GM18867 (cell line): Measurements from ENCODE around the gene AMELX.

Source experiments
- ATAC-seq: cut with Tn5 transposase; IDR thresholded peaks from one replicate; pipeline ENCODE4 v1.9.1; 2021; ENCODE audit warnings: mild to moderate bottlenecking, moderate library complexity; ENCODE audit not compliant: unreplicated experiment

Gene AMELX

GRCh38 chrX:11293113-11293512 is at the start of gene AMELX:
AMELX (plus strand) TSS chrX:11293413; CDS start chrX:11294789, 1,376 bp downstream.
- ATAC-seq = no peak

GRCh38 chrX:11244636-11245035 is 48.6 kb upstream of the AMELX start:
- no peak for ATAC-seq

GRCh38 chrX:11254417-11255109 is 38.6 kb upstream of the AMELX start:
- no peak for ATAC-seq

DNA sequence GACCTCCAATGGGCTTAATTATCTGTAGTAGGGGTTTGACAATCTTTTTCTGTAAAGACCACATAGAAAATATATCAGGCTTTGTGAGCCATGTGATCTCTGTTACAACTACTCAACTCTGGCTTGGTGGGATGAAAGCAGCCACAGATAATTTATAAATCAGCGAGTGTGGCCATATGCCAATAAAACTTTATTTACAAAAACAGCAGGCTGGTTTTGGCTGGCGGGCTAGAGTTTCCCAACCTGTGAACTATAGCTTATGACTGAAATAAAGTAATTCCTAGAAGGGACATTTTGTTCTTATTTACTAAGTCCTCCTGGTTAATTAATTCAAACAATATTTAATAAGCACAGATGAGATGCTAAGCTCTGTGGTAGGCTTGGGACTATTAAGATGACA is 35.9 kb upstream of the AMELX start:
- ATAC-seq = no peak

- no peak for ATAC-seq
These were observed 35.5 kb upstream of the AMELX start for GRCh38 chrX:11257711-11258110.

- no peak for ATAC-seq
These were observed 33.8 kb upstream of the AMELX start for GRCh38 chrX:11259437-11259836.

DNA sequence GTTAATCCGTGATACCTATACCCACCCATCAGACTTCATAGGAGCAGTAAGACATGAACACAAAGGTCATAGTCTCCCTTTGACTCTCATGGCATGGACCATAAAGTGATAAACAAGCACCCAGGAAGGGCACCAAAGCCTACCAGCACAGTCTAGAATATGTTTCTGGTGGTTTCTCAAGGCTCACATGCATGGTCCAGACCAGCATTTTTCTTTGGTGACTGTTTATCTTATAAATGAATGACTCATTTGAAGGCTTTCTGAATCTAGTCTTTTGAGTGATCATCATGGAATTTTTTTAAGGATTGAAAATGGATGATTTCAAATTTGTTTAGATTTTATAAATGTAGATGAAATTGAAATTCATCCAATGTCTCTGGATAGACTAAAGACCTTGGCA is 32.0 kb upstream of the AMELX start:
- ATAC-seq = no peak

GRCh38 chrX:11264925-11265324 is 28.3 kb upstream of the AMELX start:
- no peak for ATAC-seq

DNA sequence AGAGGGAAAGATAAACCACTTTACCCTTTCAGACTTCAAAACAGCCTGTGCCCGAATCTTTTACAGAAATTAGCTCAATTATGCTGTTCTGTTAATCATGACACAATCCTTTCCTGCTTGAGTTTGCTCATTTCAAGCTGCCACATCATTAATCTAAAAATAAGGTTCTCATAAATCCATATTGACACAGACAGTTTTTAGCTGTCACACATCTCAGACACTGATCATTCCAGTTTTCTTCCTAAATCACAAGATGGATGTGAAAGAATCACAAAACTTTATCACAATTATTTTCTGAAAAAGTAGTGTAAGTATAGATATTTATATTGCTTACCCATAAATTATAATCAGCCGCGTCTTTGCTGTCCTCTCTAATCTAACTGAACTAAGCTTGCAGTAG is 27.9 kb upstream of the AMELX start:
- ATAC-seq = no peak

- ATAC-seq = no peak
These were observed 26.6 kb upstream of the AMELX start for GRCh38 chrX:11266573-11267003.

GRCh38 chrX:11267425-11267824 is 25.8 kb upstream of the AMELX start:
- ATAC-seq = no peak

DNA sequence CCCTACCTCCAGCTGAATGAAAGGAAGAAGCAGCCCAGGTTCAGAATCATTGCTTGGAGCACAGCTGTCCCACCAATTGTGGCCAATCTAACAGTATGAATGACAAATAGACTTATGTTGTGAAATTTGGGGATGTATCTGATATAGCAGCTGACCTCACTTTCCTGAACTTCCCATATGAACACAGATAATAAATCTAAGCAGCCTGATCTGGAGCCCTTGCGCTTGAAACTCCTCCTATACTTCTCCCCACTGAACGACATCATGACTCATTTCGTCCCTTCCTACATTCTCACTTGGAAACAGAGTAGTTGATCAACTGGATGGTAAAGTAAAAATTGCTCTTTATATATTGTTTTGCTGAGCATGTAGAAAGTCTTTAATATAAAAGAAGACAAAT is 24.2 kb upstream of the AMELX start:
- no peak for ATAC-seq

GRCh38 chrX:11269996-11270395 is 23.2 kb upstream of the AMELX start:
- ATAC-seq = no peak

- ATAC-seq = no peak
These were observed 20.9 kb upstream of the AMELX start for GRCh38 chrX:11272290-11272689.

DNA sequence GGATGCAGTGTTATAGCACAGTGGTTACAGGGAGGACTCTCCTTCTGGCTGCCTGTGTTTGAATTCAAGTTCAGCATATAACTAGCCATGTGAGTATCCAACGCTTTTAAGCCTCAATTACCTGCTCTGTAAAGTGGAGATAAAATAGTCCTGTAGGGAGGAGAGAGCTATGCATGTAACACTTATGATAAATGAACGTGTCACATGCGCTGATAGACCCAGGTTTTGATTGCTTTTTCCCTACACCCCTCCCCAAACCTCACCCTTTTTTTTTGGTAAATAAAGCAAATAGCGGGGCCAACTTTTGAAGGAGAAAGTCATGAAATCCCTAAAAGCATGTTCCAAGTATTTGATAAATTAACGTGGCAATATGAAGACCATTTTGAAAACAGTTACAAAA is 20.4 kb upstream of the AMELX start:
- no peak for ATAC-seq

- no peak for ATAC-seq
These were observed 19.7 kb upstream of the AMELX start for GRCh38 chrX:11273544-11273943.

GRCh38 chrX:11282043-11282442 is 11.2 kb upstream of the AMELX start:
- no peak for ATAC-seq

DNA sequence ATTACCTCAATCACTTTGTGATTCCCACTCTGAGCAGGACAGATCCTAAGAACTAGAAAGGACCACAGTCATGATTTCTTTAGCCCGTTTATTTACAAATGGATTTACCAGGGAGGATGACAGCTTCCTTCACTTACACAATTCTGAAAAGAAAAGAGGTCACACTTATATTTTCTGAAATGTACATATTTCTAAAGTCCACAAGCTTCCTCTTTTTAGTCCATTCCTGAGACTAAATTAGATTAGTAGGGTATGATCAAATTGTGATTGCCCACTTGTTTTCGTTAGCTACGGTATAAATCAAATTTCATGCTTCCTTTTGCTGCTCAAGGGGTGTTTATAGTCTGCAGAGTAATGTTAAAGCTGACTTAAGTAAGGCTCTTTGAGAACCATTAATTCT is 7.6 kb upstream of the AMELX start:
- ATAC-seq = no peak

DNA sequence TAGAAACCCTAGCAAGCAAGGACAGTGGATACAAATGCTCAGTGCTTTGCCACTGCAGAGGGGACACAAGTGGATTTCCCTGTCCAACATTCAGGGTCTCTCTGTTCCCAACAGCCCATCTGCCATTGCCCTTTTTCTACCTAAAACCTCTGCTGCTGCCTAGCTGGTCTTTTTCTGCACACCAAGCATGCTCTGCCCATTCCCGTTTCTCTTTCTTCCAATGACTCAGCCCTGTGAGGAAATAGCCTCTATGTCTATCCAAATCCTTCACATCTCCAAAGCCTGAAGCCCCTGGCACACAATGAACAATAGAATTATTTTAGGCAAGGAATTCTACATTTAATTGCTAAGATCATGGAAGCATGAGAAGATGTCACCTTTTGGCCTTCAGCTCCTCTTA is 5.7 kb upstream of the AMELX start:
- ATAC-seq = no peak

DNA sequence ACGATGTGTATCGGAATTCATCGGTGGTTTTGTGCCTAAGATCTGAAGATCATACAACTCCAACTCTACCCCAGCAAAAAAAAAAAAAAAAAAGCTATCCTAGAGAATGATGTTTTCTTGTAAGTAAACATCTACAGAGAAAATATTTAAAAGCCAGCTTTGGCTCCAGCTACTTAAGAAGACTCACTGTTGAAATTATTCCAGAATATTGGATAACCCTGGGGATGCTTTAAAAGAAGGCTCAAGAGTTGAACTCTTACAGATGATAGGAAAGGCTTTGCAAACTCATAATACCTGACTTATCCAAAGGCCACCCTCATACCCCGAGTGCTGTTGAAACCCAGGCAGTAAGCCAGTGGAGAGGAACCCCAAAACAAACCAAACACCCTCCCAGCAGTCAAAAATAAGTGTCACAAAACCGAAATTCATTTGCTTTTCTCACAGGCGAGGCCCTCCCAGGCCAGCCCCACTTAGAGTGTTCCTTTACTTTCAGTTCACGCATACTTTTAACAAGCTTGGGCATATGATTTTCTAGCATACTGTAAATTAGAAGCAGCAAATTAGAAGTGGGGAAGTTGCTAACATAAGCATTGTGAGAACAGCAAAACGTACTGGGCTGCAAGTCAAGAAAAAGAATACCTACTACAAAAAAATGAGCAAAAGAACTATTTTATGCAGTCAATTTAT is 2.7 kb upstream of the AMELX start:
- peak; percentile 67 for ATAC-seq

DNA sequence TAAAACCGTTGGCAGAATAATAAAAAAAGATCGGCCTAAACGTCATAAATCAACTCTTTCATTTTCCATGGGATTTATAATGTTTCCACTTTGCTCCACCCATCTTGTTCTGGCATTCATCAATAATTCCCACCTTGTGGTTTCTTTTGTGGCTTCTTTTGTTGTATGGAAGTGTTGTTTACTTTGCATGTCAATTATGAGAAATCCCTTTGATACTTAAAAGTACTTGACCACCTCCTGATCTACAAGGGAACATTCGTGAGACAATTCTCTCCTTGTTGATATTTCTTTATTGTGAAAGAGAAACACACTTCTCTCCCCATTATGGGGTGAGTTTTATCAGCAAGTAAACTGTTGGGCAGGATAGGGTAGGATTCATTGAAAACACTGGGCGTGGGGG is 2.8 kb downstream of the AMELX start:
- ATAC-seq = no peak

DNA sequence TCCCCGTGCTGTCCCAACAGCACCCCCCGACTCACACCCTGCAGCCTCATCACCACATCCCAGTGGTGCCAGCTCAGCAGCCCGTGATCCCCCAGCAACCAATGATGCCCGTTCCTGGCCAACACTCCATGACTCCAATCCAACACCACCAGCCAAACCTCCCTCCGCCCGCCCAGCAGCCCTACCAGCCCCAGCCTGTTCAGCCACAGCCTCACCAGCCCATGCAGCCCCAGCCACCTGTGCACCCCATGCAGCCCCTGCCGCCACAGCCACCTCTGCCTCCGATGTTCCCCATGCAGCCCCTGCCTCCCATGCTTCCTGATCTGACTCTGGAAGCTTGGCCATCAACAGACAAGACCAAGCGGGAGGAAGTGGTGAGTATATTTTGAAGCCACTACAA is 5.4 kb downstream of the AMELX start:
- ATAC-seq = no peak

- no peak for ATAC-seq
These were observed 11.6 kb downstream of the AMELX start for GRCh38 chrX:11304829-11305228.
